HG03520 (cell line): Measurements from ENCODE around the gene GPRC5C.
"Not testable (repeated sequence)": the region's sequence is repeated elsewhere in the genome, so short reads cannot be mapped to it uniquely, and the experiment has no call there.

Source experiments
- ATAC-seq: cut with Tn5 transposase; IDR thresholded peaks from one replicate; pipeline ENCODE4 v1.9.1; 2021; ENCODE audit warnings: mild to moderate bottlenecking, moderate library complexity; ENCODE audit not compliant: unreplicated experiment

GPRC5C gene

DNA sequence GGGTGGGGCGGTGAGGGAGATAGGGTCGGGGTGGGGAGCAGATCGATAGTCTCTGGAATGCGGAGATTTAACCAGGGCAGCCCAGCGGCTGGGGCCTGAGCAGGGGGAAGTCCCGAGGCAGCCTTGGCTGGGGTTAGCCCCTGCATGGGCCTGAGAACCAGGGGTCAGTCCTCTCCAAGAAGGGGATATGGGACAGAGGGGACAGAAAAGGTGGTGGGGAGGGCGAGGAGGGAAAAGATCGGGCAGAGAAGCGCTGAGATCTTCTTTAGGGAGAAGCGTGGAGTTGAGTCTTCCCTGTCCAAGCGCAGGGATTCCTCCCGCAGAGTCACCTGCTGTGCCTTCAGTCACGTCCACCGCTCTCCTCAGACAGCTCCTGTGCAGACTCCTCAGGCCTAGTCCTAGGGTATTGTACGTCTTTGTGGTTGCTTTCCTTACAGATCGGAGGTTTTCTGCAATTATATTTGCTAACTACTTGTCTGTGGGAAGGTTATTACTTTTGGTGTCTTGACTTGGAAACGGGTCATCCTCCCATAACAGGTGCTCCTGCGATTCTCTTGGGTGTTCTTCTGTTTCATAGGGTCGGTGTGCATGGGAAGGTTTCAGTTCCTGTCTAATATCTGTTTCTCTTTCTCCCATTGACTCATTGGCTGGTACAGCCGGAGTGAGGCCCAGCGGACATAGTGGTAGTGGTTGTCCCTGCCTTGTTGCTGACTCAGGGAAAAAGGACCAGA lies 35.5 kb downstream of the GPRC5C start:
- no peak for ATAC-seq

DNA sequence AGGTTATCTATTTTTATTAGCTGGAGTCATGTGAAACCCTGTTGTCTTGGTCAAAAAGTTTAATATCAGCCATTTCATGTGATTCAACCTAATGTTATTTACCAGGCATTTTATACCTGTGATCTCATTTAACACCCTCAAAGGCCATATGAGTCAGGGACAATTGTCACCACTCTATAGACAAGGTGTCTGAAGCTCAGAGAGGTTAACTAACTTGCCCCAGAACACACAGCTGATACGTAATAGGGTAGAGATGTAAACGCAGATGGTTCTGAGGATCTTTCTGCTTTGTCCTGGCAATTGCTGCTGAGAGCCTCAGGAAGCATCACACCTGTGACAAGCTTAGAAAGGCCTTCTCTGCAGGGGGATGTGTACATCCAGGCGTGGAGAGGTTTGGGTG lies 39.5 kb downstream of the GPRC5C start:
- no peak for ATAC-seq

DNA sequence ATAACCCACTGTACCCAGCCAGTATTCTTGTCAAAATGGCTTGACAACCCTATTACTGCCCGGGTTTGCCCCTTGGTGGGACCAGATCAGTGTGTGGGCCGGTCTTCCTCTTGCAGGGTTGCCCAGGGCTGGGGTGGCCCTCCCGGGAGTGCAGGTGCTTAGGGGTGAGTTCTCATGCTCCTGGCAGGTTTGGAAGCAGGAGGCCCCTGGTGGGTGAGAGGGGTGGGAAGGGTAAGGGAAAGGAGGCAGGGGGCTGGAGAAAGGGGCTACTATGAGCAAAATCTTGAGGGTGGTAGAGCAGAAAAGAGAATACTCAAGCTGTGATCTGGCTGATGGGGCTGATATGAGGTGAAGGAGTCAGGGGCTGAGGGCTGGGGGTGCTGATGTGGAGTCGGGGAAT lies 41.0 kb downstream of the GPRC5C start:
- no peak for ATAC-seq

DNA sequence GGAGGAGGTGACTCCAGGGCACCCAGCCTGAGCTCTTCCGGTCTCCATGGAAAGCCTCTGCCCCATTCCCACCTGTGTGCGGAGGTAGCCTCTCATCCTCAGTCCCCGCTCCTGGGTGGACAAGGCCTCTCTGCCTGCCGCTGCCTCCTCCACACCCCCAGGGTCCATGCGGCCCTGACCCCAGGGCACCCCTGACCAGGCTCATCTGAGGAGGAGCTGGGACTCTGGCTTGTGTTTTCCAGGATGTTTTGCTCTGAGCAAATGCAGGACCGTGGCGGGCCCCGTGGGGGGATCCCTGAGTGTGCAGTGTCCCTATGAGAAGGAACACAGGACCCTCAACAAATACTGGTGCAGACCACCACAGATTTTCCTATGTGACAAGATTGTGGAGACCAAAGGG lies 41.4 kb downstream of the GPRC5C start:
- no peak for ATAC-seq

DNA sequence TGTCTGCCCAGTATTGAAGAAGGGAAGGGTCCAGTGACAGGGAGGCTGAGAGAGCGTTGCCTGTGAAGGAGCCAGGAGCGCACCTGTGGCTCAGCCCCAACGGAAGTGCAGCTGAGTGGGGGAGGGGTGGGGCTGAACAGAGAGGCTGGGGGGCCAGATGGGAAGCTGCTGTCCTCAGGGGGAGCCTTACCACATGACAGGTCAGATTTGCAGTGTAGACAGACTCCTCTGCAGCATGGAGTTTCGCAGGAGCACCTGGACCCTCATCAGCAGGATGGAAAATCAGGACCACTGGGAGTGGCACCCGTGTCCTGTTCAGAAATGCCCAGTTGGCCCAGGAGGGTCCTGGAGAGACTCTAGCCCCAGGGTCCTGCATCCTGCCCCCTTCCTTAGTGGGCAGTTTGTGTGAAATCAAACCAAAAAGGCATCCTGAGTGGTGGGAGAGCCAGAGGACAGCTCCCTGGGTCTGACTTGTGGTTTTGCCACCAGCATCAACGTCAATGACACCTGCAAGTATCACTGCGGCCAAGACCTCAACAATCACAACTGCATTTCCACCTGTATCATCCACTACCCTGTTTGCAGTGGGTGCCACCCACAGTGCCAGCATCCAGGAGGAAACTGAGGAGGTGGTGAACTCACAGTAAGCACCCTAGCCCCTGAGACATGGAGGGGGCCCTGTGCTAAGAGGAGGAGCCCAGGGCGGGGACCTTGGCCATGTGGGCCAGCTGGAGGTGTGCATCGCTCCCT lies 42.3 kb downstream of the GPRC5C start:
- ATAC-seq: no peak

DNA sequence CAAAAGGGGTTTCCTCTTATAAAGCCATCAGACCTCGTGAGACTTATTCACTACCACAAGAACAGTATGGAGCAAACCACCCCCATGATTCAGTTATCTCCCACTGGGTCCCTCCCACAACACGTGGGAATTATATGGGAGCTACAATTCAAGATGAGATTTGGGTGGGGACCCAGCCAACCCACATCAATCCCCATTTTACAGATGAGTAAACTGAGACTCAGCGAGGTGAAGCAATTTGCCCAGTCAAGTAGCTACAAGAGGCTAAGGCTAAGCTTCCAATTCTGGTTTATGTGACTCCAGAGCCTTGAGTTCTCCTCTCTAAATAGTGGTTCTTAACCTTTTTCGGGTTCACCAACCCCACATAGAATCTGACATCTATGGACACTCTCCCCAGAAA lies 43.3 kb downstream of the GPRC5C start:
- no peak for ATAC-seq

DNA sequence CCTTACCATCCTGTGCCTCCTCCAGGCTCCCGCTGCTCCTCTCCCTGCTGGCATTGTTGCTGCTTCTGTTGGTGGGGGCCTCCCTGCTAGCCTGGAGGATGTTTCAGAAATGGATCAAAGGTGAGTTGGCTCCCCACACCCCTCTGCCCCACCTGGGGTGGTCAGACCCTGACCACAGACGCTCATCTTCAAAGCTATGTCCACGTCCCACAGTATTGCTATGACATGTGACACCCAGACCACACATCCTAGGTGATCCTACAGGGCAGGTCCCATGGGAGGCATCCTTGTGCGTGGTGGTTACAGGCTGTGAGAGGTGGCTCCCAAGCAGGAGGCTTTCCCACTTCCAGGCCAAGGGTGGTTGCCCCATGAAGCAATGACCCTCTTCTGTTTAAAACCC lies 45.5 kb downstream of the GPRC5C start:
- ATAC-seq: no peak

DNA sequence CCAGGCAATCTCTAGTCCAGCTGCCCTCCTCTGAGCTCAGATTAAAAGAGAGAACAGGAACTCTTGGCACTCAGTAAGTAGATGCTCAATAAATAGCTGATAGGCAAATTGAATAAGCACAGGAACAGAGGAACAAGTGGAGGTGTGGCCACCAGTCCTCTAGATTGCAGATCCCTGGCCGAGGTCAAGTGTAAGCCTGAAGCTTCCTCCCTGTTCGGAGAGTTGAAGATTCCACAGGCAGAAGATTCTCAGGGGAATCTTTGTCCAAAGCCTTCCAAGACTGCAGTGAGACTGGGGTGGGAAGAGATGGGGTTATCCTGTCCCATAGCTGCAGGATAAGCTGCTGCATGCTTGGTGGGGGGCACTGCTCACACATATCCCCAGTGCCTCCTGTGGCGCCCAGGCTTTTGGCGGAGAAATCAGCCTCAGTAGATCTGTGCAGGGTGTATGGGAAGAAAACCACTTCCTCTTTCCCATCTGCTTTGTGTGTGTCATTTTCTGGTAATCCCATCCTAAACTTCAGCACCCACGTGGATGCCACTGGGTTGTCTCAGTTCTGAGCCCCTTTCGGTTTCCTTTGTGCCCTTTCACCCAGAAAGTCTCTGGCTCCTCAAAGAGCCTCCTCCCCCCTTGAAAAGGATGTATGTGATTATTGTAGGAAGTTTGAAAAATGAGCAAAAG lies 46.7 kb downstream of the GPRC5C start:
- no peak for ATAC-seq

DNA sequence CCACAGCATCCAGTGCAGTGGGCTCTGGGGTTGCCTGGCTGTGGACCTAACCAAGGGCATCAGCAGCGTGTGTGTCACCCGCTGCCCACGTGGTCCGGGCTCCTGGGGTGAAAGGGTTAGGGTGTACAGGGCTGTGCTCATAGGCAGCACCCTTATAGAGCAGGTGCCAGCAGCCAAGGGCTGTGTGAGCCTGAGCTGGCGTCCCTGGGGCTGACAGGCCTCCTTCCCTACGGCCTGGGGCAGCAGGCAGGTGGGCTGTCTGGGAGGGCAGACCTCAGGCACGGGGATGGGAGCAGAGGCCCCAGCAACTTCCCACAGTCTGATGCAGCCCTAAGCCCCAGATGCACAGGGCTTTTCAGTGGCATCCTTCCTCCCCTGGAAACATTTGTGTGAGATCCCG lies 48.4 kb downstream of the GPRC5C start:
- ATAC-seq: no peak

DNA sequence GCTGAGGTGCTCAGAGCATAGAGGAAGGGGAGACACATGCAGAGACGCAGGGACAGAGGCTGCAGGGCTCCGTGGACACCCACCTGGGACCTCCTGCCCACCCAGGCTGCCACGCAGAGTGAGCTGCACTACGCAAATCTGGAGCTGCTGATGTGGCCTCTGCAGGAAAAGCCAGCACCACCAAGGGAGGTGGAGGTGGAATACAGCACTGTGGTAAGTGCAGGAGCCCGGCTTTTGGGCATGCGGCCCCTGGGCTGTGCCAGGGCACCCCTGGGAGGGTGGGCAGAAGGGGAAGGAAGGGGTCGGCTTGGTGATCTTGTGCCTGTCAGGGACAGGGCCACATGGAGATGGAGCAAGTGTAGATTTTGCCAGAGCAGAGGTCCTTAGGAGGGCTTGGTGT lies 49.7 kb downstream of the GPRC5C start:
- ATAC-seq: no peak

DNA sequence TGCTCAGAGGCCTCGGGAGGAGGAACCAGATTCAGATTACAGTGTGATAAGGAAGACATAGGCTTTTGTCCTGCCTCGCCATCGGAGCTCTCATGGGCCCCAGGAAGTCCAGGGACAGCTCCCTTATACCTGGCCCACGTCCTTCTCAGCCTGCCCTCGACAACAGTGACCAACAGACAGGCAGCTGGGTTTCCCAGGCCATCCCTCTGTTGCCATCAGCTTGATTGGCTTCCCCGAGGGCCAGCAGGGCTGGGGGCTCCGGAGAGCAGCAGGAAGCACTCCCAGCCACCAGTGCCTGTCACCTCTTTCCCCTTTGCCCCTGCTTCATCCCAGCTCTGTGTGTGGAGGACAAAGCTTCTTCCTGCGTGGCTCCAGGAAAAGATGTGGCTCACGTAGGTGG lies 52.2 kb downstream of the GPRC5C start:
- no peak for ATAC-seq

DNA sequence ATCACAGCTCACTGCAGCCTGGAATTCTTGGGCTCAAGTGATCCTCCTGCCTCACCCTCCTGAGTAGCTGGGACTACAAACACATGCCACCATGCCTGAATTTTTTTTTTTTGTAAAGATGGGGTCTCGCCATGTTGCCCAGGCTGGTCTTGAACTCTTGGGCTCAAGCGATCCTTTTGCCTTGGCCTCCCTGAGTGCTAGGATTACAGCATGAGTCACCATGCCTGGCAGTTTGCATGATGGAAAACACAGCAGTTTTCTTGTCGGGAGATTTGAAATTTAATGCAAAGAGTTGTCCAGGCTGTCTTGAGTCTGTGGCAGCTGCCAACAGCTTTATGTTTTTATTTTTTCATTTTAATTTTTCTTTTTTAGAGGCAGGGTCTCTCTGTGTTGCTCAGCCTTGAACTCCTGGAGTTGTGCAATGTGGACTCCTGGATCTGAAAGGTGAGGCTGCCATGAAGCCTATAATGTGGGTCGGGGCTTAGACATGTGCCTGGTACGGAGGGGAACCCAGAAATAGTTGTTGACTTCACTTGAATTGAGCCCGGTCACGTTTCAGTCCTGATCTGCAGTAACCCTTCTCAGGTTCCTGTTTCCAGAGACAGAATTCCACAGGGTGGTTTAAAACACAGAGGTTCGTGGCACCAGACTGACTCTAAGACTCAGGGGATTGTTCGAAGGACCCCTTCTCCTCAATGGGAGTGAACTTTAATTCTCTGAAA lies 53.3 kb downstream of the GPRC5C start:
- no peak for ATAC-seq

DNA sequence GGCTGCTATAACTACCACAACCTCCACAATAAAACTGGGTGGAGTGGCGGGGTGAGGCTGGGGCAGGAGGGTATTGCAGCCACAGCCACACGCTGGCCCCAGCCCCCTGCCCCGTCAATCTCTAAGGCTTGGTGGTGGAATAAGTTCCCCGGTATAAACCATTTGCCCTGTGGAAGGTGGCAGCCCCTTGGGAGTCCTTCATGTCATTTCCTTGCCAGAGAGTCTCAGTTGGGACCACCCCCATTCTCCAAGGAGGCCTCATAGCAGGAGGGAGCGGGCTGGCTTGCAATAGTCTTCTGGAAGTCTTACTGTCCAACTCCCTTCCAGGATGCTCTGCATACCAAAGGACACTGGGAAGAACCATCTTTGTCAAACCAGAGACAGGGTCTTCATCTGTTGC lies 54.0 kb downstream of the GPRC5C start:
- no peak for ATAC-seq

DNA sequence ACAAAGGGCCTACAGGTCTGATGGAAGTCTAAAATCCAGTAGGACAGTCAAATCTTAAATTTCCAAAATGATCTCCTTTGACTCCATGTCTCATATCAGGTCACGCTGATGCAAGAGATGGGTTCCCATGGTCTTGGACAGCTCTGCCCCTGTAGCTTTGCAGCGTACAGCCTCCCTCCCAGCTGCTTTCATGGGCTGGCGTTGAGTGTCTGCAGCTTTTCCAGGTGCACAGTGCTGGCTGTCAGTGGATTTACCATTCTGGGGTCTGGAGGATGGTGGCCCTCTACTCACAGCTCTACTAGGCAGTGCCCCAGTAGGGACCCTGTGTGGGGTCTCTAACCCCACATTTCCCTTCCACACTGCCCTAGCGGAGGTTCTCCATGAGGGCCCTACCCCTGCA lies 56.4 kb downstream of the GPRC5C start:
- not testable (repeated sequence) for ATAC-seq

DNA sequence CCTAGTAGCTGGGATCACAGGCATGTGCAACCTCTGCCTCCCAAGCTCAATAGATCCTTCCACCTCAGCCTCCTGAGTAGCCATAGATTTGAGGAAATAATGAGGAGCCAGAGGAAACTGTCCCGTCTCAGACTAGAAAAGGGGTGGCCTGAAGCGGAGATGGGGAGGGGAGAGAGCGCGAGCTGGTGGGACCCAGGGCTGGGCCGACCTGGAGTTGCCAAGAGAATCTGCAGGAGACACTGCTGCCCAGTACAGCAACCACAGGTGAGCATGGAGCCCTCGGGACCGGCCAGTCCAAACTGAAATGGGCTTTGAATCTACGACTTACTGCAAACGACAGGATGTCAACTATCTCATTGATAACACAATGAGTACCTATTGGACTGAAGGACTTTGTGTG lies 58.8 kb downstream of the GPRC5C start:
- ATAC-seq: no peak

DNA sequence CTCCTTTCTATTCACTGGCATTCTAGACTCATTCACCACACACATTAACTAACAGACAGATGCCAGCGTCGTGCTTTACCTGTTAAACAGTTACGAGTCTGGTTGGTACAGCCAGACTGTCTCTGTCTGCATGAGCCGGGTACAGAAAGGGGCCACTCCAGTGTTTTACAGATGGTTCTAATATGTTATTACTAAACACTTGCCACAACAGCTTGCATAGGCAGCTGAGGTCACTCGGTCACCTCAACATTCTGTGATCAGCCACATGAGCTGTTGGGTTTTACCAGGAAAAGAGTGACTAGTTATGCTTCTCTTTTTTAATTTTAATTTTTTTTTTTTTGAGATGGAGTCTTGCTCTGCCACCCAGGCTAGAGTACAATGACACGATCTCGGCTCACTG lies 59.7 kb downstream of the GPRC5C start:
- no peak for ATAC-seq

DNA sequence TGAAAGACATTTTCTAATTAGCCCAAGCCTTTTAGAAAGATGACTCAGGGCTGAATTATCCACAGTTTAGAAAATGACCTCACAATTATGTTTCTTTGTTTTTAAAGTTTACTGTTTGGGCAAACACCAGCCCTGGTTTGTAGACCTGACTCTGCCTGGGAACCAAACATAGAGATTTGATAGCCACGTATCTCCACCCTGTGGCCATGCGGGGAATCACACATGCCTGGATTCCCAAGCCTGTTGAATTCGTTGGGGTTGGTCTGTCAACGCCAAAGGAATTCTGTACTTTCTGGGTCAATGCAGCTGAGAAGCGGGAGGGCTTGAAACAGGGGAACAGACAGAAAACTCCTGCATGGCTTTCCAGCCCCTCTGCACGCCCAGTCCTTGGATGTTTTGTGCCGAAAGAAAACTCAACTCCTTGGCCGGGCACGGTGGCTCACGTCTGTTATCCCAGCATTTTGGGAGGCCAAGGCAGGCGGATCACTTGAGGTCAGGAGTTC lies 61.5 kb downstream of the GPRC5C start:
- peak; percentile 48 for ATAC-seq
